ENCODE measurements around the gene CCM2.

CCM2 gene

GRCh38 chr7:44969049-44969700 is 30.8 kb upstream of the CCM2 start:
- DNase-seq (ENCODE audit: low read depth in 2 of 3, low spot score in 2 of 3), result no peak

- no peak for DNase-seq (ENCODE audit: low read depth in 2 of 3, low spot score in 2 of 3)
Measured at GRCh38 chr7:44969701-44970522, 30.1 kb upstream of the CCM2 start.

DNA sequence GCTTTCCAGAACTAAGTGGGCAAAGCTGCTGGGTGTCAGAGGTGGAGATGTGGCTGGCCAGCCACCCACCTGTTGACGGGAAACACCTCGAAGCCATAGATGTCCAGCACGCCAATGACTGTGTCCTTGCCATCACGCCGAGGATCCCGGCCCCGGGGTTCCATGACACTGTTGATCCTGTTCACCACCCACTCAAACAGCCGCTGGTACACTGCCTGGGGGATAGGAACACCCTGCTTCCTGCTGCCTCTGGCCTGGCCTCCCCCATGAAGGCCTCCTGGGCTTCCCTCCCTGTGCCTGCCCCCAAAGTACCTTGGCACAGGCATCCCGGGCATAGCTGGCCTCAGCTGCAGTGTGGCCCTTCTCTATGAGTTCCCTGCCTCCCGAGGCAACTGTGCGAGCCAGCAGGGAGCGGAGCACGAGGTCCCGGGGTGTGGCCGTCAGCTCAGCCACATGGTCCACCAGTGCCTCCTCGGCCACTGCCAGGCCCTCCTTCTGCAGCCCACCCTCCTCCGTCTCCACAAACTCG is 29.4 kb upstream of the CCM2 start:
- DNase-seq (ENCODE audit: low read depth in 2 of 3, low spot score in 2 of 3), result no peak

GRCh38 chr7:44971188-44971901 is 28.7 kb upstream of the CCM2 start:
- DNase-seq (ENCODE audit: low read depth in 2 of 3, low spot score in 2 of 3), result no peak

- no peak for DNase-seq (ENCODE audit: low read depth in 2 of 3, low spot score in 2 of 3)
Measured at GRCh38 chr7:44971902-44972441, 28.0 kb upstream of the CCM2 start.

GRCh38 chr7:44972562-44972961 is 27.4 kb upstream of the CCM2 start:
- no peak for DNase-seq (ENCODE audit: low read depth in 2 of 3, low spot score in 2 of 3)

DNA sequence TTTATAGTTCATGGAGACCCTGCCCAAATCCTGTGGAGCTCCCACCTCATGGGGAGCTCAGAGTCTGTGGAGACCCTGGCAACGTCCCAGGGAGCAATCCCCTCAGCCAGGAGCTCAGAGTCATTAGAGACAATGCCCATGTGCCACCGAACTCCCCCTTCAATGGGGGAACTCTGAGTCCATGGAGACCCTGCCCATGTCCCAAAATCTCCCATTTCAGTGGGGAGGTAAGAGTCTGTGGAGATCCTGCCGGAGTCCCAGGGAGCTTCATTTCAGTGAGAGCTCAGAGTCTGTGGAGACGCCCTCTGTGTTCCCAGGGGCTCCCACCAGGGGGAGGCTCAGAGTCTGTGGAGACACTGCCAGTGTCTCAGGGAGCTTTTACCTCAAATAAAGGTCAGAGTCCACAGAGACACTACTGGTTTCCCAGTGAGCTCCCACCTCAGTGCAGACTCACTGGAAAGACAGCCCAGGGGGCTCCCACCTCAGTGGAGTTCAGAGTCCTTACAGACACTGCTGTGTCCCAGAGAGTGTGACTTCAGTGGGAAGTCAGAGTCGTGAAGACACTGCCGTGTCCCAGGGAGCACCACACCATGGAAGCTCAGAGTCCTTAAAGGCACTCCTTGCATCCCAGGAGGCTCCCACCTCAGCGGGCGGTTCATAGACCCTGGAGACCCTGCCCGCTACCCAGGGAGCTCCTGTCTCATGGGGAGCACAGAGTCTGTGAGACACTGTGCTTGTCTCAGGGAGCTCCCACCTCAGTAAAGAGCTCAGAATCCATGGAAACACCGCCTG is 26.2 kb upstream of the CCM2 start:
- no peak for DNase-seq (ENCODE audit: low read depth in 2 of 3, low spot score in 2 of 3)

GRCh38 chr7:44974549-44974948 is 25.5 kb upstream of the CCM2 start:
- no peak for DNase-seq (ENCODE audit: low read depth in 2 of 3, low spot score in 2 of 3)

DNA sequence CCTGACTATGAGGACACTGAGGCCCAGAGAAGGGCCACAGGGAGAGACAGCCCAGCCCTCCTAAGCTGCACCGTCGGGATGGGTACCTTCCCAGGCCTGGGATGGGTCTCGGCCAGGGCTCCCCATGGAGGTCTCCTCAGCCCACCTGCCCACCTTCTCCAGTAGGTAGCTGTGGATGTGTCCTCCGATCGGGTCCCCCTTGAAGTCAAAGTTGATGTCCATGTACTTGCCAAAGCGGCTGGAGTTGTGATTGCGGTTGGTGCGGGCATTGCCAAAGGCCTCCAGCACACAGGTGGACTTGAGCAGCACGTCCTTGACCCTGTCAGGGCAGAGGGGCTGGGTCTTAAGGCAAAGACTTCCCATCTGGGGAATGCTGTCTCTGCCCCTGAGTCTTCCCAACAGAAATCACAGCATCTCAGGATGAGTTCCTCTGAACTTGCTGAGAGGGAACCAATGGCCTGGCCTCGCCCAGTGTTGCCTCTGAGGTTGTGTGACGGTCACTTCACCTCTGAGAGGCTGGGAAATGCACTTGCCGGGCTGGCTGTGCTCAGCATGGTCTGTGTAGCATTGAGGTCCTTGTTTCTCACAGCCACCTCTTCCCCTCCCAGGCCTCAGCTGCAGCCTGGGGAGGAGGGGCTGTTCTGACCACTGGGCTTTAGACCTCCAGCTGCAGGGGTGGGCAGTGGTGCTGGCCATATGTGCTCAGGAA is 24.5 kb upstream of the CCM2 start:
- DNase-seq (ENCODE audit: low read depth in 2 of 3, low spot score in 2 of 3), result no peak

DNA sequence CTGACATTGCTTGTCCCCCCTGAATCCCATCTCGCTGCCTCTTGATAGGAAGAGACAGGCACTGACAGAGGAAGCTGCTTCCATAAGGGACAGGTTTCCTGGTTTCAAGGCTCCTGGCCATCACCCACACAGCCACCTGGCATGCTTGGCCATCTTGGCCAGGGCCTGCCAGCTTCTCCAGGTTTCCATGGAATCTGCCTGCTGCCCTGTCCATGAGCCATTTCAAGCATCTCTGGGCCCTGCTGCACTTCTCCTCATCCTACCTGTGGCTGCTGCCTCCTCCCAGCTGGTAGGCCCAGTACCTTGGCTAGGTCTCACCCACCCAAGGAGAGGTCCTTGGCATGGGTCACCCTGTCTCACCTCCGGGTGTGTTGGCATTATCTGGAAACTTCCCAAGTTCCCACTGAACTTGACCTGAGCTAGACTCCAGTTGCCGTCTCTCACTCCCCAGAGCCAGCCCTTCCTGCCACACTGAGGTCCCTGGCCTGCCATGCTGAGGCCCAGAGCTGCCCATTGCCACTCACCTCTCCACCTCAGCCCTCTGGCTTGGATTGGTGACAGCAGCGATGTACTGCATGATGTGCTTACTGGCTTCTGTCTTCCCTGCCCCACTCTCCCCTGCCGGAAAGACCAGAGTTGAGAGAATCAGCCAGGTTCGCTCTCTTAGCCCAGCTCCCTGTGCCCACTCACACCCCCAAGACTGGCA is 23.8 kb upstream of the CCM2 start:
- DNase-seq (ENCODE audit: low read depth in 2 of 3, low spot score in 2 of 3), result no peak

DNA sequence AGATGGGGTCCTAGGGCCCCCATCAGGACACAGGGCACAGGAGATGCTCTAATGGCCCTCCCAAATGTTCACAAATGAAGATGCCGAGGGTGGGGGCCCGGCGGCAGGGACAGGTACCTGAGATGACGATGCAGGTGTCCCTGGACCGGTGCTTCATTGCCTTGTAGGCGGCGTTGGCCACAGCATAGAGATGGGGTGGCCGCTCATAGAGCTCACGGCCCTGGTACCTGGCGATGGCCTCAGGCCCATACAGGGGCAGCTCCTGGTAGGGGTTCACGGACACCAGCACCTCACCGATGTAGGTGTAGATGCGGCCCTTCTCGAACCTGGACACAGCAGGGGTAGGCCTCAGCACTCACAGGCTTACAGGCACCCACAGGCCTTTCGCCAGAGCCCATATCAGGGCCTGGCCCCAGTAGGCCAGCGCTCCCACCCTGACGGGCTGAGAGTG is 23.2 kb upstream of the CCM2 start:
- DNase-seq (ENCODE audit: low read depth in 2 of 3, low spot score in 2 of 3), result no peak

GRCh38 chr7:44977304-44977958 is 22.6 kb upstream of the CCM2 start:
- DNase-seq (ENCODE audit: low read depth in 2 of 3, low spot score in 2 of 3), result peak in 2 of 3 experiments; percentile 68 to 72

GRCh38 chr7:44977959-44978335 is 22.1 kb upstream of the CCM2 start:
- DNase-seq (ENCODE audit: low read depth in 2 of 3, low spot score in 2 of 3), result no peak

GRCh38 chr7:44978511-44979366 is 21.3 kb upstream of the CCM2 start, which contains the start of gene MYO1G:
Gene MYO1G (minus strand): TSS chr7:44979015. CDS start chr7:44978961, 54 bp downstream.
- DNase-seq (ENCODE audit: low read depth in 2 of 3, low spot score in 2 of 3), result peak in 2 of 3 experiments; percentile 86 to 89

DNA sequence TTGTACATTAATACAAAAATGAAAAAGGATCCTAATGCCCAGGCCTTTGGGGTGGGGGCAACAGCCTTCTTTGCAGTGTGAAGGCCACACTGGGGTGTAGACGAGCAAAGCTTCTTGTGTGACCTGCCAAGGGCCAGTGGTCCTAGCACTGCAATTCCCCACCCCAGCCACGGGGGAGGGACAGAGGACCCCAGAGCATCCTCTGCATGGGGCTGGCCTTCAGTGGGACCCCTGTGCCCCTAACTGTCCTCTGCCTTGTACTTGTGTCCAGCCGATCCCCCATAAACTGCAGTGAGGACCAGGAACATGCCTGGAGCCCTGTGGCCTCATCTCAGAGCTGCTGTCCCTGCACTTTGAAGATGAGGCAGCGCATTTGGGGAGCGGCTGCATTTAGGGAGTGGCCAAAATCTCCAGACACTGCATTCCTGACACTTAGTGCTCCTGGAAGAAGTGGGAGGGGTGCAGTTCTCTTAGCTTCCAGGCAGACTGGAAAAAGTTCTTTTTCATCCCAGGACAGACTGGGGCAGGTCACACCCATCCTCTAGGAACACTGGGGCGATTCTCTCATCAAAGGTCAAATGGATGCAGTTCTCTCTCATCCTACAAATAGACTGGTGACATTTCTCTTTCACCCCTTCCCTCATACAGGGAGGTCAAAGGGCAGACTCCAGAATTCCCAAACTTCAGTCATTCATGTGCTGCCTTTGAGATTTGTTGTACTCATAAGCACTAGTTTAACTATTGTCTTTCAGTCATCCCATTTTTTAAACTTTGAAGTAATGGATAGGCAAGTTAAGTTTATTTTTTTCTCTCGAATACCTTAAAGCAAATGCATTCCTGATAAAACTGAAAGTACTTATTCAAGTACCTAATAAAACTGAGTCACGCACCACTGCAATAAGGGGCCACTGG is 20.3 kb upstream of the CCM2 start:
- no peak for DNase-seq (ENCODE audit: low read depth in 2 of 3, low spot score in 2 of 3)

- DNase-seq (ENCODE audit: low read depth in 2 of 3, low spot score in 2 of 3), result peak in 2 of 3 experiments; percentile 68 to 71
Measured at GRCh38 chr7:44980393-44981034, 19.5 kb upstream of the CCM2 start.

Measured in activated CD8-positive, alpha-beta memory T cell treated with anti-CD3 and anti-CD28 coated beads for 48 hours (primary cell).